Left lung (tissue), 10 donors: ENCODE results near the gene TRAPPC2L. TPM values are rescaled to one million over a fixed set of nuclear protein-coding genes. Genes with fewer than 3 reads are reported as not detected.

Experiments
- ATAC-seq: fragments of 200-7000 bp; cut with Tn5 transposase; one replicate; pipeline ENCODE4 v1.9.1; 2020; ENCODE audit warnings: moderate library complexity
- DNase-seq, 4 donors: peaks; one replicate each; pipeline ENCODE4 v3.0.0-alpha.2; 2013 to 2020
- H3K27ac ChIP-seq, 2 donors: fragments of 200-600 bp; sonication (generic) in 1 of 2; one replicate each; pipeline versions ENCODE4 v1.5.0 to v1.8.0; 2020 to 2021
- H3K27me3 ChIP-seq, 2 donors: fragments of 200-600 bp; sonication (generic) in 1 of 2; one replicate each; pipeline versions ENCODE4 v1.5.0 to v1.8.0; 2020 to 2021
- H3K36me3 ChIP-seq, 2 donors: fragments of 200-600 bp; sonication (generic) in 1 of 2; one replicate each; pipeline versions ENCODE4 v1.5.0 to v1.8.0; 2020 to 2021
- H3K4me1 ChIP-seq, 2 donors: fragments of 200-600 bp; one replicate each; pipeline ENCODE4 v1.8.0; 2021
- H3K4me3 ChIP-seq, 2 donors: fragments of 200-600 bp; sonication (generic) in 1 of 2; one replicate each; pipeline versions ENCODE4 v1.5.0 to v1.8.0; 2020 to 2021; ENCODE audit warnings: mild to moderate bottlenecking in 1 of 2
- H3K9me3 ChIP-seq, 2 donors: fragments of 200-600 bp; sonication (generic) in 1 of 2; one replicate each; pipeline versions ENCODE4 v1.5.0 to v1.8.0; 2020 to 2021
- intact Hi-C, 2 donors: fragments of 100-400 bp; cut with DNase I; formaldehyde crosslinking; loops; one replicate each; pipeline versions ENCODE4 v1.11.2 to v1.14.2; 2022
- polyA plus RNA-seq, 6 donors: library from polyadenylated mRNA; unstranded; fragments of 120-200 nt; gene quantifications; one replicate each; pipeline ENCODE4 v1.2.1, GENCODE V29; 2013; ENCODE audit not compliant: insufficient read length in 6 of 6
- total RNA-seq, 2 donors: library from RNA; stranded (reverse); fragmentation: NEBNext Ultra II Directional; extraction: Animal tissue kit (Norgen Biotek cat#: 25700); gene quantifications; one replicate each; pipeline ENCODE4 v1.2.1, GENCODE V29; 2021
- TF ChIP-seq, protein P1 (sequence below), 2 donors: fragments of 200-600 bp; sonication (generic) in 1 of 2; IDR thresholded peaks; one replicate each; pipeline versions ENCODE4 v1.5.0 to v1.8.0; 2021; ENCODE audit warnings: antibody characterized with exemption in 2 of 2
- donor health status: DM: no; HTN: yes; CAD: no.
- donor health status: DM: no; HTN: no; CAD: no.

TRAPPC2L gene
- total and polyA plus RNA-seq, 8 donors: 47.3 to 74.4 (median 69.4) TPM

DNA sequence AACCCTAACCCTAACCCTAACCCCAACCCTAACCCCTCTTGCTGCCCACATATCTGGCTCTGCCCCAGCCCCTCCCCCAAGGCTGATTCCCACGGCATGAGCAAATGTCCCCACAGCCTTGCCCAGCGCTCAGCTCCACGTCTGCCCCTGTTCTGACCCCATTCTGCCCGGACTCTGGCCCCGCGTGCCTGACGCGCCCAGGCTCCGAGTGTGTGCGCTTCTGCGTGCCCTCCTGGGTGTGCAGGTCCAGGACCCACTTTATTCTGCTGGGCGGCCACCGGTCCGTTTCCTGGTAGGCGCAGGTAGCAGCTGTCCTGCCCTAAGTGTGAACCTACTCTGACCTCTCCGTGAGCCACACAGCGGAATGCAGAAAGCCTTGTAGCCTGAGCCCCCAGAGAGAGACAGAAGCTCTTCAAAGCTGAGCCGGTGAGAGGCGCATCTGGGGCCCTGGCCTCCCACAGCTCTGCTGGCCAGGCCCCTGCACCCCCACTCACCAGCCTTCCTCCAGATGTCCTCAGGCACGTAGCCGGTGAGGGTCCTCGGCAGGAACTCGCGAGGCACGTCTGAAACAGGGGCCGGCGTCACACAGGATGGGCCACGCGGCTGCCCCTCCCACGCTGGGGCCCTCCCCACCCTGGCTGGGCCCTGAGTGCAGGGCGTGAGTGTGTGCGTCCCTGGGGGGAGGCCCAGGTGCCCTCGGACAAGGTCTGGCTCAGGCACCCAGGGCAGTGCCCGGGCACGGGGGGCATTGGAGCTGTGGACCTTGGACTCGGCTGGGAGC, 23.5 kb downstream of the TRAPPC2L start:
- TF ChIP-seq, protein P1, sequence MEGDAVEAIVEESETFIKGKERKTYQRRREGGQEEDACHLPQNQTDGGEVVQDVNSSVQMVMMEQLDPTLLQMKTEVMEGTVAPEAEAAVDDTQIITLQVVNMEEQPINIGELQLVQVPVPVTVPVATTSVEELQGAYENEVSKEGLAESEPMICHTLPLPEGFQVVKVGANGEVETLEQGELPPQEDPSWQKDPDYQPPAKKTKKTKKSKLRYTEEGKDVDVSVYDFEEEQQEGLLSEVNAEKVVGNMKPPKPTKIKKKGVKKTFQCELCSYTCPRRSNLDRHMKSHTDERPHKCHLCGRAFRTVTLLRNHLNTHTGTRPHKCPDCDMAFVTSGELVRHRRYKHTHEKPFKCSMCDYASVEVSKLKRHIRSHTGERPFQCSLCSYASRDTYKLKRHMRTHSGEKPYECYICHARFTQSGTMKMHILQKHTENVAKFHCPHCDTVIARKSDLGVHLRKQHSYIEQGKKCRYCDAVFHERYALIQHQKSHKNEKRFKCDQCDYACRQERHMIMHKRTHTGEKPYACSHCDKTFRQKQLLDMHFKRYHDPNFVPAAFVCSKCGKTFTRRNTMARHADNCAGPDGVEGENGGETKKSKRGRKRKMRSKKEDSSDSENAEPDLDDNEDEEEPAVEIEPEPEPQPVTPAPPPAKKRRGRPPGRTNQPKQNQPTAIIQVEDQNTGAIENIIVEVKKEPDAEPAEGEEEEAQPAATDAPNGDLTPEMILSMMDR (IDR thresholded peaks at IDR 0.05): no peak
- H3K4me1 ChIP-seq: no peaks in the 10 kb centered on the region
- ATAC-seq: no peak
- no peaks in the 10 kb centered on the region for H3K9me3 ChIP-seq
- H3K27ac ChIP-seq: no peak overlapping the region
- intact Hi-C loops: no loop called here
- DNase-seq: no peak
- H3K27me3 ChIP-seq: peaks cover 0 to 12% of the 10 kb centered on the region in 2 donors
- H3K4me3 ChIP-seq: no peak overlapping the region
- H3K36me3 ChIP-seq: peaks cover 0 to 74% of the 10 kb centered on the region in 2 donors

DNA sequence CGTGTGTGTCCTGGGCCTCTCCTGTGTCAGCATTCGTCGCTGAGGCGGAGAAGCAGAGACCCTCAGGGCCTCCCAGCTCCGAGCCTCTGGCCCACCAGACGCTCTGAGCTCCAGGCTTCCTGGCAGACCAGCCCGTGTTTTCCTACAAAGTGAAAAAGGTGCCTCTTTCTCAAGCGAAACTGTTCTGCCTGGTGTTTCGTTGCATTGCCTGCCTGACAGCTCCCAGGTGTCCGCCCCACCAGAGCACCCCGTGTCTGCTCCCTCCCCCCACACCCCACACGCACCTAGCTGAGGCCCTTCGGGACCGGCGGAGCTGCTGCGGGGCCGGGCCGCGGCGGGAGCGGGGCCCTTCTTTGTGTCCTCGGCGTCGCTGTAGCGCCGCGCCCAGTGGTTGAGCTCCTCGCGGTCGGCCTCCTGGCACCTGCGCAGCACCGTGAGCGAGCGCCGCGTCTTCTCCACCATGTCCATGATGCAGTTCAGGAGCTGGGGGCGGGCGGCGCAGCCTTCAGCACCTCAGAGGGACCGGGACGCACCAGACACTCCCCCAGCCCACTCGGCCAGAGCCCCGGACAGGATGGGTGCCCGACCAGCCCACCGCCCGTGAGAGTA, 24.2 kb downstream of the TRAPPC2L start:
- Histone ChIP-seq H3K27me3 (peaks cover 0 to 12% of the 10 kb centered on the region in 2 donors), H3K27ac (no peak overlapping the region), H3K4me1 (no peaks in the 10 kb centered on the region), H3K36me3 (peaks cover 0 to 81% of the 10 kb centered on the region in 2 donors), H3K9me3 (no peaks in the 10 kb centered on the region), H3K4me3 (no peak overlapping the region)
- ATAC-seq (peak; percentile 45), DNase-seq (no peak)
- TF ChIP-seq, protein P1 (IDR thresholded peaks at IDR 0.05): no peak
- intact Hi-C loops: no loop called here

DNA sequence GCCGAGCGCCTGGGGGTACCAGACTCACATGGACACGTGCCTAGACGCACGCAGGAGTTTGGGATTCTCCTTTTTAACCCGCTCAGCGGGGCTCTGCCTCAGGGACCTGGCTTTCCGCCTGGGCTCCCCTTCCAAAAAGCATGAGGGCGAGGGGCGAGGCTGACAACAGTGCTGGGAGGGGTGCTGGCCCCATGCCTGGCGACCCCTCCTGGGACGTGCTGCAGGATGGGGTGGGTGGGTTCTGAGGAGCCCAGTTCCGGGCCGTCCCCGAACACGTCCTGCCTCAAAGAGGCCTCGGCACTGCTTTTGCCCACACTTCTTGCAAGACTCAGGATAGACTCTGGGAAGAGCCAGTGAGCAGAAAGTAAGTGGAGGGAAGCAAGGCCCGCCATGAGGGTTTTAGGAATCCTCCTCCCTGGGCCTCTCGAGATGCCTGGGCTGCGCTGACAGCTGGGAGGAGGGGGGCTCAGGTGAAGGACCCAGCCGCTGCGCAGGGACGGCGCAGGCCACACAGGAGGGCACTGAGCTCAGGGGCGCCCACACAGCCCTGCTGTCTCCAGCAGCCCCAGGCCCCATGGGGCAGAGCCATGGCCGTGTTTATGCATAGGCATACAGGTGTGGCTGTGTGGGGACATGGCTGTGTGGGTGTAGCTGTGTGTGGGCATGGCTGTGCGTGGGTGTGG, 24.9 kb downstream of the TRAPPC2L start:
- H3K27me3 ChIP-seq: peaks cover 0 to 12% of the 10 kb centered on the region in 2 donors
- ATAC-seq: no peak
- H3K36me3 ChIP-seq: peaks cover 0 to 80% of the 10 kb centered on the region in 2 donors
- no peak overlapping the region for H3K27ac ChIP-seq
- TF ChIP-seq, protein P1 (IDR thresholded peaks at IDR 0.05): no peak
- intact Hi-C loops: no loop called here
- no peaks in the 10 kb centered on the region for H3K9me3 ChIP-seq
- no peaks in the 10 kb centered on the region for H3K4me1 ChIP-seq
- DNase-seq: no peak
- no peak overlapping the region for H3K4me3 ChIP-seq

DNA sequence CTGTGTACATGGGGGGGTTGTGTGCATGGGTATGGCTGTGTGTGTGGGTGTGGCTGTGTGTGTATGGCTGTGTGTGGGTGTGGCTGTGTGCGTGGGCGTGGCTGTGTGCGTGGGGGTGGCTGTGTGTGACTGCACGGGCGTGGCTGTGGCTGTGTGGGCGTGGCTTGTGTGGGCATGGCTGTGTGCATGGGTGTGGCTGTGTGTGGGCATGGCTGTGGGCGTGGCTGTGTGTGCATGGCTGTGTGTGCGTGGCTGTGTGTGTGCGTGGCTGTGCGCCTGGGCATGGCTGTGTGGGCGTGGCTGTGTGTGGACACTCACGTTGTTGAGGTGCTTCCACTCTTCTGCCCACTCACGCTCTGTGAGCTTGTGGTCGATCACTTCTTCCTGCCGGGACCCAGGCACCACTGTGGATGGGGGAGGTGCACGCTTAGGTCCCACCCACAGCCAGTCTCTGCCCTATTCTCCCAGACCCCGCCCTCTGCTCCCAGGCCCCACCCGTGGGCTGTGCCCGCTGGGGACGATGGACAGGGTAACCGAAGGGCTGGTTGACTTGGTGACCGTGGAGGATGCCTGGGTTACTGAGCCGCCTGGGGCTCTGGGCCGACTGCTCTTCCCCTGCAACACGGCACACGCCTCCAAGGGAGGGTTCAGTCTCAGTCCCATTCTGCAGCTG, 25.6 kb downstream of the TRAPPC2L start:
- intact Hi-C loops: no loop called here
- TF ChIP-seq, protein P1 (IDR thresholded peaks at IDR 0.05): no peak
- peaks cover 0 to 5% of the 10 kb centered on the region in 2 donors for H3K4me1 ChIP-seq
- H3K27ac ChIP-seq: no peak overlapping the region
- H3K27me3 ChIP-seq: peaks cover 0 to 12% of the 10 kb centered on the region in 2 donors
- ATAC-seq (no peak), DNase-seq (no peak)
- H3K9me3 ChIP-seq: no peaks in the 10 kb centered on the region
- peaks cover 0 to 74% of the 10 kb centered on the region in 2 donors for H3K36me3 ChIP-seq
- H3K4me3 ChIP-seq: no peak overlapping the region
